Endodermal cell (in vitro differentiated cells): Measurements from ENCODE around the gene HACD1. TPM values are rescaled to one million over a fixed set of nuclear protein-coding genes. Genes with fewer than 3 reads are reported as not detected.

ENCODE experiments used
- DNase-seq: peaks from one replicate; pipeline ENCODE4 v3.0.0-alpha.2; 2017
- H3K27ac ChIP-seq: 2 replicates; pipeline ENCODE4 v1.5.1; 2013; ENCODE audit warnings: mild to moderate bottlenecking, low read depth, low read length, moderate library complexity
- H3K27me3 ChIP-seq: 2 replicates; pipeline ENCODE4 v1.6.1; 2013; ENCODE audit warnings: mild to moderate bottlenecking, low read length, moderate library complexity; ENCODE audit not compliant: insufficient read depth, control insufficient read depth, poor library complexity, severe bottlenecking
- H3K36me3 ChIP-seq: 2 replicates; pipeline ENCODE4 v1.7.0; 2013; ENCODE audit warnings: mild to moderate bottlenecking, low read length, moderate library complexity; ENCODE audit not compliant: control insufficient read depth, insufficient read depth
- H3K4me1 ChIP-seq: one replicate; pipeline ENCODE4 v1.7.0; 2013; ENCODE audit warnings: low read length; ENCODE audit not compliant: control insufficient read depth, insufficient read depth
- H3K4me3 ChIP-seq: 2 replicates; pipeline ENCODE4 v1.5.1; 2013; ENCODE audit warnings: mild to moderate bottlenecking, low read length, moderate library complexity
- H3K9ac ChIP-seq: 2 replicates; pipeline ENCODE4 v1.6.1; 2013; ENCODE audit warnings: mild to moderate bottlenecking, low read length, moderate library complexity; ENCODE audit not compliant: poor library complexity, severe bottlenecking; ENCODE audit errors: extremely low read depth
- H3K9me3 ChIP-seq: 2 replicates; pipeline ENCODE4 v1.6.1; 2013; ENCODE audit warnings: mild to moderate bottlenecking, low read length, moderate library complexity; ENCODE audit not compliant: control insufficient read depth
- H3K27ac Mint-ChIP-seq: 2 replicates; pipeline ENCODE4 v1.8.0; 2020; ENCODE audit warnings: mixed read lengths
- H3K27me3 Mint-ChIP-seq: 2 replicates; pipeline ENCODE4 v1.8.0; 2021; ENCODE audit warnings: mild to moderate bottlenecking, mixed read lengths; ENCODE audit not compliant: insufficient read depth
- H3K36me3 Mint-ChIP-seq: 2 replicates; pipeline ENCODE4 v1.8.0; 2020; ENCODE audit warnings: low read depth, mixed read lengths
- H3K4me1 Mint-ChIP-seq: 2 replicates; pipeline ENCODE4 v1.8.0; 2020; ENCODE audit warnings: mixed read lengths
- H3K4me3 Mint-ChIP-seq: 2 replicates; pipeline ENCODE4 v1.8.0; 2020; ENCODE audit warnings: mild to moderate bottlenecking, moderate library complexity, mixed read lengths
- H3K9me3 Mint-ChIP-seq: 2 replicates; pipeline ENCODE4 v1.8.0; 2020; ENCODE audit warnings: mild to moderate bottlenecking, mixed read lengths
- CTCF ChIP-seq: fragments of 200-600 bp; sonication (generic); conservative IDR thresholded peaks from 2 replicates; pipeline ENCODE4 v1.5.0; 2021; ENCODE audit warnings: antibody characterized with exemption, mild to moderate bottlenecking
- WGBS, 2 experiments: methylation state at CpG; one replicate each; pipeline versions ENCODE4 v1.1.5 to v1.1.7; 2013; ENCODE audit warnings: missing lambda C conversion rate in 2 of 2, mixed read lengths in 1 of 2; ENCODE audit not compliant: insufficient coverage in 1 of 2, insufficient read length in 1 of 2; 5-methylcytosine and 5-hydroxymethylcytosine counted together
- total RNA-seq, 2 donors: library from RNA; stranded (reverse); fragmentation: NEBNext Ultra II Directional in 1 of 2; extraction: Animal tissue kit (Norgen Biotek cat#: 25700) in 1 of 2; gene quantifications; 2 replicates in 1 of 2; 3 replicates in 1 of 2; pipeline ENCODE4 v1.2.1, GENCODE V29; 2021

HACD1 gene
- total RNA-seq, 2 donors from 2014 or later: 25.6 to 34.1 TPM

DNA sequence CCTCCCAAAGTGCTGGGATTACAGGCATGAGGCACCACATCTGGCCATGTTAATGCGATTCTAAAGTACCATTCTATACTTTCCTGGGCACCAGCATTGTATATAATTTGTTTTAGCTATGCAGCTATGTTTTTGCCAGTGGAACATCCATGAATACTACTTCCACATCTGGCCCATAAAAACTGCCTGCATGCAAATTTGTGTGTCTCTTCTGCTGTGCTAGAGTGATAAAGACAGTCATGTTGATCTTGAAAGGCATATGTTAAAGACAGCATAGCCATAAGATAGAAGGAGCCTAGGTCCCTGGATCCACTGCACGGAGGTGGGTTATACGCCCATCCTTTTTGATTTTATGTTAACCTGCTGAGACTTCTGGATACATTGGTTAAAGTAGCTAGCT, 52.3 kb downstream of the HACD1 start:
- H3K27ac ChIP-seq: no peak overlapping the region
- no peak for DNase-seq
- 97 to 100% methylated on average over 2 to 3 of the region's 3 CpGs for WGBS, 2 experiments
- no peaks in the 10 kb centered on the region for H3K27me3 ChIP-seq
- no peak overlapping the region for H3K27ac Mint-ChIP-seq
- H3K36me3 Mint-ChIP-seq: no peaks in the 10 kb centered on the region
- no peak for TF ChIP-seq CTCF
- peaks cover 5% of the 10 kb centered on the region for H3K4me1 Mint-ChIP-seq
- no peaks in the 10 kb centered on the region for H3K9me3 Mint-ChIP-seq
- H3K9ac ChIP-seq: no peak overlapping the region
- H3K36me3 ChIP-seq: no peaks in the 10 kb centered on the region
- H3K4me1 ChIP-seq: no peaks in the 10 kb centered on the region
- H3K27me3 Mint-ChIP-seq: no peaks in the 10 kb centered on the region
- H3K4me3 Mint-ChIP-seq: no peak overlapping the region
- no peak overlapping the region for H3K4me3 ChIP-seq
- no peaks in the 10 kb centered on the region for H3K9me3 ChIP-seq

- Histone ChIP-seq H3K27ac (no peak overlapping the region), H3K9ac (no peak overlapping the region), H3K27me3 (no peaks in the 10 kb centered on the region), H3K4me1 (no peaks in the 10 kb centered on the region), H3K36me3 (no peaks in the 10 kb centered on the region), H3K9me3 (no peaks in the 10 kb centered on the region), H3K4me3 (no peak overlapping the region)
- WGBS, 2 experiments: 87 to 92% methylated on average over 3 to 4 of the region's 4 CpGs
- peaks cover 5% of the 10 kb centered on the region for H3K4me1 Mint-ChIP-seq
- no peaks in the 10 kb centered on the region for H3K36me3 Mint-ChIP-seq
- H3K9me3 Mint-ChIP-seq: no peaks in the 10 kb centered on the region
- no peaks in the 10 kb centered on the region for H3K27me3 Mint-ChIP-seq
- no peak overlapping the region for H3K27ac Mint-ChIP-seq
- no peak for TF ChIP-seq CTCF
- no peak for DNase-seq
- H3K4me3 Mint-ChIP-seq: no peak overlapping the region
These were observed 53.7 kb downstream of the HACD1 start for GRCh38 chr10:17563452-17563851.

DNA sequence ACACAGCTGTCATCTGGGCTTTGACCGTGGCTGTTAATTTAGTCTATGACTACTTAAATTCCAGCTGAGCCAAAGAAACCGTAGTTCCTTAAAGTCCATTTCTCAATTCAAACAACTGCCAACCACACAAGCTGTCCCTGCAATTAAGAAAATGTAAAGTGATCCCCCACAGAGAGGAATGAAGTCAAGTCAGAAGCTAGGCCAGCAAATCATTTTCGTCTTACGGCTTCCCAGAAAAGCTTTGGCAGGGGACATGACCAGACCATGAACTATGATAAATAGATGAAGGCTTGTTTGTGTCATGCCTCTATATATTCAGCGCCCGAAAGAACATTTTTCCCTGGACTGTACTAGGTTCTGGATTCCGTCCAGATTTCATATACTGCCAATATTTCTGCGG, 54.6 kb downstream of the HACD1 start:
- H3K4me1 Mint-ChIP-seq: peaks cover 5% of the 10 kb centered on the region
- Histone ChIP-seq H3K27me3 (no peaks in the 10 kb centered on the region), H3K4me3 (no peak overlapping the region), H3K9me3 (no peaks in the 10 kb centered on the region), H3K4me1 (no peaks in the 10 kb centered on the region), H3K36me3 (no peaks in the 10 kb centered on the region), H3K9ac (no peak overlapping the region), H3K27ac (no peak overlapping the region)
- H3K27me3 Mint-ChIP-seq: no peaks in the 10 kb centered on the region
- no peaks in the 10 kb centered on the region for H3K9me3 Mint-ChIP-seq
- no peak overlapping the region for H3K4me3 Mint-ChIP-seq
- WGBS, 2 experiments: 69 to 83% methylated on average over 7 to 8 of the region's 8 CpGs
- H3K36me3 Mint-ChIP-seq: no peaks in the 10 kb centered on the region
- H3K27ac Mint-ChIP-seq: no peak overlapping the region
- no peak for TF ChIP-seq CTCF
- no peak for DNase-seq
